OCI-LY7 (cell line): ENCODE data around the gene SCN8A. TPM values are rescaled to one million over a fixed set of nuclear protein-coding genes. Genes with fewer than 3 reads are reported as not detected.

Source experiments
- BruUV-seq: library from RNA; stranded (reverse); fragments of 400-500 nt; replicated peaks from 2 replicates; lab custom pipeline; 2021; lab: Mats Ljungman, UMichigan
- CTCF ChIA-PET: fragments of 300-600 bp; sonication (Branson Sonifier 250); formaldehyde crosslinking; loops from one replicate; lab custom pipeline; 2022; ENCODE audit warnings: antibody characterized with exemption; ENCODE audit not compliant: unreplicated experiment; lab: Charles Lee
- POLR2A ChIA-PET: fragments of 300-600 bp; sonication (Branson Sonifier 250); formaldehyde crosslinking; loops from one replicate; lab custom pipeline; 2022; ENCODE audit warnings: antibody characterized with exemption; lab: Charles Lee
- DNase-seq: peaks from one replicate; pipeline ENCODE4 v3.0.0-alpha.2; 2015; ENCODE audit warnings: low spot score
- H2AFZ ChIP-seq: fragments of 200-600 bp; sonication (generic), shearing (Covaris generic); 2 replicates; pipeline ENCODE4 v1.6.1; 2014; ENCODE audit warnings: mild to moderate bottlenecking, antibody characterized with exemption, low read length, moderate library complexity
- H3K27ac ChIP-seq: fragments of 200-600 bp; sonication (generic); 2 replicates; pipeline ENCODE4 v1.5.1; 2014; ENCODE audit warnings: mixed run types, low read depth, mild to moderate bottlenecking, moderate library complexity, low read length, inconsistent platforms; ENCODE audit not compliant: poor library complexity, severe bottlenecking
- H3K36me3 ChIP-seq: fragments of 200-600 bp; sonication (generic); 2 replicates; pipeline ENCODE4 v1.6.1; 2014; ENCODE audit warnings: mild to moderate bottlenecking, antibody characterized with exemption, low read length, moderate library complexity, mixed read lengths; ENCODE audit not compliant: insufficient read depth
- H3K4me1 ChIP-seq: fragments of 200-600 bp; sonication (generic); 2 replicates; pipeline ENCODE4 v1.5.1; 2014; ENCODE audit warnings: mild to moderate bottlenecking, low read length; ENCODE audit not compliant: insufficient read depth, poor library complexity, severe bottlenecking
- H3K4me2 ChIP-seq: fragments of 200-600 bp; sonication (generic); 2 replicates; pipeline ENCODE4 v1.6.1; 2014; ENCODE audit warnings: mild to moderate bottlenecking, low read length
- H3K4me3 ChIP-seq: fragments of 200-600 bp; sonication (generic); 2 replicates; pipeline ENCODE4 v1.5.1; 2014; ENCODE audit warnings: mild to moderate bottlenecking, low read depth, low read length; ENCODE audit not compliant: poor library complexity, severe bottlenecking
- H3K79me2 ChIP-seq: fragments of 200-600 bp; sonication (generic); 2 replicates; pipeline ENCODE4 v1.6.1; 2016; ENCODE audit warnings: low read depth, mild to moderate bottlenecking, low read length, moderate library complexity, mixed read lengths; ENCODE audit not compliant: insufficient read depth
- H3K9me2 ChIP-seq: fragments of 200-600 bp; sonication (generic); 2 replicates; pipeline ENCODE4 v1.6.1; 2016; ENCODE audit warnings: mild to moderate bottlenecking, low read length, mixed read lengths; ENCODE audit not compliant: insufficient read depth
- H3K9me3 ChIP-seq: fragments of 200-600 bp; sonication (generic); 2 replicates; pipeline ENCODE4 v1.6.1; 2014; ENCODE audit warnings: mild to moderate bottlenecking, mixed run types, low read length, mixed read lengths
- H4K20me1 ChIP-seq: fragments of 200-600 bp; sonication (generic); 2 replicates; pipeline ENCODE4 v1.6.1; 2014; ENCODE audit warnings: mild to moderate bottlenecking, antibody characterized with exemption, low read length, moderate library complexity, mixed read lengths; ENCODE audit not compliant: insufficient read depth
- CTCF ChIP-seq: fragments of 200-600 bp; sonication (generic); conservative IDR thresholded peaks from 2 replicates; pipeline ENCODE4 v1.5.1; 2014; ENCODE audit warnings: mild to moderate bottlenecking, antibody characterized with exemption, low read length, moderate library complexity, mixed read lengths
- EZH2phosphoT487 ChIP-seq: fragments of 200-600 bp; sonication (generic); IDR thresholded peaks from 2 replicates; pipeline ENCODE4 v1.6.1; 2018; ENCODE audit warnings: low read depth, borderline replicate concordance, mild to moderate bottlenecking, mixed run types, antibody characterized with exemption, low read length, moderate library complexity, mixed read lengths
- intact Hi-C: fragments of 100-400 bp; cut with micrococcal nuclease; formaldehyde crosslinking; loops from one replicate; pipeline ENCODE4 v1.10.0; 2022; ENCODE audit not compliant: unreplicated experiment
- total RNA-seq, 2 experiments: library from RNA; depleted of rRNA in 1 of 2; stranded (reverse); fragments of >200 nt in 1 of 2; shearing (Covaris generic) in 1 of 2; gene quantifications; 2 replicates each; pipeline ENCODE4 v1.2.3, GENCODE V29; 2014 to 2022

Gene SCN8A
- total RNA-seq, 2 experiments from 2014 or later: 0.88 to 2.6 TPM

- H3K27ac ChIP-seq: no peak overlapping the region
- no TSS peak for BruUV-seq
- TF ChIP-seq EZH2phosphoT487: no peak
- no peak for TF ChIP-seq CTCF
- H3K4me1 ChIP-seq: no peaks in the 10 kb centered on the region
- no peak overlapping the region for H3K4me2 ChIP-seq
- no peaks in the 10 kb centered on the region for H3K9me2 ChIP-seq
- H2AFZ ChIP-seq: no peak overlapping the region
- no peak overlapping the region for H3K4me3 ChIP-seq
- H3K9me3 ChIP-seq: no peaks in the 10 kb centered on the region
- no peaks in the 10 kb centered on the region for H4K20me1 ChIP-seq
- CTCF ChIA-PET: no interaction called here
- no peaks in the 10 kb centered on the region for H3K79me2 ChIP-seq
- POLR2A ChIA-PET: no interaction called here
- DNase-seq: no peak
- H3K36me3 ChIP-seq: no peaks in the 10 kb centered on the region
- intact Hi-C loops: no loop called here
These were observed 258.1 kb downstream of the SCN8A start for GRCh38 chr12:51848841-51849735.

- no peak for TF ChIP-seq CTCF
- no peak for TF ChIP-seq EZH2phosphoT487
- Histone ChIP-seq H3K9me3 (no peaks in the 10 kb centered on the region), H2AFZ (no peak overlapping the region), H3K4me2 (no peak overlapping the region), H3K36me3 (no peaks in the 10 kb centered on the region), H3K27ac (no peak overlapping the region), H3K4me1 (no peaks in the 10 kb centered on the region), H3K4me3 (no peak overlapping the region), H3K9me2 (no peaks in the 10 kb centered on the region), H3K79me2 (no peaks in the 10 kb centered on the region), H4K20me1 (no peaks in the 10 kb centered on the region)
- ChIA-PET CTCF (no interaction called here), POLR2A (interaction anchor here (0.6 kb wide), 1 partner anchor 70 kb away, joined by 3 read pairs; no protein-coding TSS in a partner anchor)
- DNase-seq: no peak
- no TSS peak for BruUV-seq
- intact Hi-C loops: no loop called here
These were observed 259.3 kb downstream of the SCN8A start for GRCh38 chr12:51850081-51850964.
